Suprapubic skin (tissue), 4 donors: ENCODE data around the gene ARHGEF12. TPM values are rescaled to one million over a fixed set of nuclear protein-coding genes. Genes with fewer than 3 reads are reported as not detected.

Source experiments
- DNase-seq, 2 donors: peaks; one replicate each; pipeline ENCODE4 v3.0.0-alpha.2; 2019; ENCODE audit warnings: low spot score in 2 of 2
- H3K27ac ChIP-seq: fragments of 200-600 bp; sonication (generic); one replicate; pipeline ENCODE4 v1.5.1; 2019
- H3K27me3 ChIP-seq: fragments of 200-600 bp; sonication (generic); one replicate; pipeline ENCODE4 v1.5.1; 2019
- H3K36me3 ChIP-seq: fragments of 200-600 bp; sonication (generic); one replicate; pipeline ENCODE4 v1.5.1; 2019
- H3K4me1 ChIP-seq: fragments of 200-600 bp; sonication (generic); one replicate; pipeline ENCODE4 v1.5.1; 2019
- H3K4me3 ChIP-seq: fragments of 200-600 bp; sonication (generic); one replicate; pipeline ENCODE4 v1.5.1; 2019; ENCODE audit warnings: mild to moderate bottlenecking
- H3K9me3 ChIP-seq: fragments of 200-600 bp; sonication (generic); one replicate; pipeline ENCODE4 v1.5.1; 2019
- CTCF ChIP-seq, 2 donors: fragments of 200-600 bp in 1 of 2; fragments of 450-650 bp in 1 of 2; sonication (generic) in 1 of 2; IDR thresholded peaks; one replicate each; pipeline ENCODE4 v1.5.1; 2016 to 2019; ENCODE audit warnings: antibody characterized with exemption in 2 of 2, mild to moderate bottlenecking in 1 of 2, moderate library complexity in 1 of 2
- EP300 ChIP-seq: sonication (generic); formaldehyde crosslinking; IDR thresholded peaks from one replicate; pipeline ENCODE4 v1.6.1; 2017; ENCODE audit warnings: antibody characterized with exemption
- POLR2A ChIP-seq, 2 donors: fragments of 450-650 bp; IDR thresholded peaks; one replicate each; pipeline ENCODE4 v1.6.1; 2017; ENCODE audit warnings: antibody characterized with exemption in 2 of 2, mild to moderate bottlenecking in 2 of 2, moderate library complexity in 2 of 2
- POLR2AphosphoS5 ChIP-seq, 3 donors: sonication (generic); formaldehyde crosslinking; IDR thresholded peaks; one replicate each; pipeline ENCODE4 v1.6.1; 2017; ENCODE audit warnings: antibody characterized with exemption in 3 of 3
- WGBS: methylation state at CpG from one replicate; pipeline ENCODE4 v1.1.5; 2018; 5-methylcytosine and 5-hydroxymethylcytosine counted together
- total RNA-seq, 4 donors: library from RNA; depleted of rRNA; stranded (reverse); fragments of >200 nt; gene quantifications; one replicate each; pipeline ENCODE4 v1.1.0, GENCODE V29; 2016

Gene ARHGEF12
- total RNA-seq, 4 donors from 2014 or later = 107 to 222 (median 138) TPM

GRCh38 chr11:120471994-120472393 lies 135.8 kb downstream of the ARHGEF12 start:
- TF ChIP-seq EP300 (no peak), CTCF (IDR thresholded peaks at IDR 0.05) (no peak), POLR2AphosphoS5 (IDR thresholded peaks at IDR 0.05) (no peak), POLR2A (IDR thresholded peaks at IDR 0.05) (no peak)
- Histone ChIP-seq H3K4me3 (no peak overlapping the region), H3K4me1 (no peaks in the 10 kb centered on the region), H3K9me3 (no peaks in the 10 kb centered on the region), H3K27me3 (no peaks in the 10 kb centered on the region), H3K36me3 (peaks cover 95% of the 10 kb centered on the region), H3K27ac (no peak overlapping the region)
- WGBS = 89% methylated on average over 3 of the region's 3 CpGs
- DNase-seq = no peak

- Histone ChIP-seq H3K4me1 (no peaks in the 10 kb centered on the region), H3K36me3 (peaks cover 95% of the 10 kb centered on the region), H3K9me3 (no peaks in the 10 kb centered on the region), H3K4me3 (no peak overlapping the region), H3K27ac (no peak overlapping the region), H3K27me3 (no peaks in the 10 kb centered on the region)
- TF ChIP-seq EP300 (no peak), POLR2AphosphoS5 (IDR thresholded peaks at IDR 0.05) (no peak), CTCF (IDR thresholded peaks at IDR 0.05) (no peak), POLR2A (IDR thresholded peaks at IDR 0.05) (no peak)
- WGBS = 86% methylated on average over 3 of the region's 3 CpGs
- DNase-seq = no peak
These were observed 137.3 kb downstream of the ARHGEF12 start for GRCh38 chr11:120473503-120473902.

GRCh38 chr11:120482149-120482548 lies 145.9 kb downstream of the ARHGEF12 start:
- Histone ChIP-seq H3K27ac (no peak overlapping the region), H3K36me3 (peaks cover 83% of the 10 kb centered on the region), H3K27me3 (no peaks in the 10 kb centered on the region), H3K9me3 (no peaks in the 10 kb centered on the region), H3K4me3 (no peak overlapping the region), H3K4me1 (no peaks in the 10 kb centered on the region)
- no peak for DNase-seq
- no peak for TF ChIP-seq POLR2A (IDR thresholded peaks at IDR 0.05)
- TF ChIP-seq CTCF (IDR thresholded peaks at IDR 0.05) = no peak
- TF ChIP-seq EP300 = no peak
- no peak for TF ChIP-seq POLR2AphosphoS5 (IDR thresholded peaks at IDR 0.05)
- WGBS = 87% methylated on average over 6 of the region's 6 CpGs

GRCh38 chr11:120484722-120485121 lies 148.5 kb downstream of the ARHGEF12 start:
- no peak overlapping the region for H3K27ac ChIP-seq
- H3K4me3 ChIP-seq = no peak overlapping the region
- 88% methylated on average over 3 of the region's 3 CpGs for WGBS
- H3K4me1 ChIP-seq = no peaks in the 10 kb centered on the region
- DNase-seq = no peak
- no peaks in the 10 kb centered on the region for H3K27me3 ChIP-seq
- TF ChIP-seq POLR2A (IDR thresholded peaks at IDR 0.05) (no peak), EP300 (no peak), CTCF (IDR thresholded peaks at IDR 0.05) (no peak), POLR2AphosphoS5 (IDR thresholded peaks at IDR 0.05) (no peak)
- no peaks in the 10 kb centered on the region for H3K9me3 ChIP-seq
- peaks cover 59% of the 10 kb centered on the region for H3K36me3 ChIP-seq

GRCh38 chr11:120486138-120486537 lies 149.9 kb downstream of the ARHGEF12 start:
- H3K27ac ChIP-seq = no peak overlapping the region
- no peak for DNase-seq
- peaks cover 52% of the 10 kb centered on the region for H3K36me3 ChIP-seq
- H3K4me1 ChIP-seq = no peaks in the 10 kb centered on the region
- H3K4me3 ChIP-seq = no peak overlapping the region
- TF ChIP-seq POLR2A (IDR thresholded peaks at IDR 0.05) (no peak), EP300 (no peak), CTCF (IDR thresholded peaks at IDR 0.05) (no peak), POLR2AphosphoS5 (IDR thresholded peaks at IDR 0.05) (no peak)
- WGBS = 93% methylated on average over 5 of the region's 5 CpGs
- H3K9me3 ChIP-seq = no peaks in the 10 kb centered on the region
- H3K27me3 ChIP-seq = no peaks in the 10 kb centered on the region
